Testis (tissue), 2 donors: ENCODE results near the gene NFIA.

Source experiments
- CTCF ChIP-seq, 3 experiments: fragments of 450-650 bp in 2 of 3; fragments of 200-600 bp in 1 of 3; sonication (generic) in 1 of 3; IDR thresholded peaks; one replicate each; pipeline ENCODE4 v1.5.1; 2016 to 2019; ENCODE audit warnings: antibody characterized with exemption in 3 of 3, mild to moderate bottlenecking in 2 of 3, moderate library complexity in 1 of 3
- POLR2A ChIP-seq: fragments of 450-650 bp; IDR thresholded peaks from one replicate; pipeline ENCODE4 v1.6.1; 2017; ENCODE audit warnings: antibody characterized with exemption, mild to moderate bottlenecking, moderate library complexity

- no peak for TF ChIP-seq POLR2A
- TF ChIP-seq CTCF (IDR thresholded peaks at IDR 0.05): no peak
Observed at GRCh38 chr1:61334718-61335589, 252.6 kb downstream of the NFIA start.
